ENCODE data around the gene CERS1. TPM values are rescaled to one million over a fixed set of nuclear protein-coding genes. Genes with fewer than 3 reads are reported as not detected.

CERS1 gene
- total and polyA plus RNA-seq, 4 donors, result 0.28 TPM; not detected in 3

DNA sequence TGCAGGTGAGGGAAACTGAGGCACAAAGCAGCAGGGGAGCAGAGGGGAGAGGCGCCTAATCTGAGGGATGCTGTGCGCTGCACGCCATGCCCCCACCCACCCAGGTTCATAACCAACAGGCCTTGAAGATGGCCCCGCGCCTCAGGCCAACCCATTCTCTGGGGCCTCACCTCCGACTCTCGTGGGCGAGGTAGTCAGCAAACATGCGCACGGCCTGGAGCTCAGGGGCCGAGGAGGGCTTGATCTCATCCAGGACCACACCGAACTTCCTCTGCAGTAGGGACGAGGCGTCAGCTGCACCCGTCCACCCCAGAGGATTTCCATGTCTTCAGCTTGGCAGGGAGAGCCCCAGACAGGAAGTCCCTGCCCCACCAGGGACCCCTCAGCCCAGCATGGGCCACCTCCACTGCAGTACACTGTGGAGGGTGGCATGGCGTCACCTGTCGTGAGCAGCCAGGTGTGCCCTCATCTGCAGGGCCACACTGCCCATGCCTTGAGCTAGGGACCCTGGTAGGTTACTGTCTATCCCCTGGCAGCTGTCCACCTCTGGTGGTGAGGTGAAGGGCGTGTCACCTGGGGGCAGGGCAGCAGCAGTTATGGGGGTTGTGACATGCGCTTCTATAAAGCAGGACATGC, 15.0 kb upstream of the CERS1 start (continued):
- TF ChIP-seq, protein P1, sequence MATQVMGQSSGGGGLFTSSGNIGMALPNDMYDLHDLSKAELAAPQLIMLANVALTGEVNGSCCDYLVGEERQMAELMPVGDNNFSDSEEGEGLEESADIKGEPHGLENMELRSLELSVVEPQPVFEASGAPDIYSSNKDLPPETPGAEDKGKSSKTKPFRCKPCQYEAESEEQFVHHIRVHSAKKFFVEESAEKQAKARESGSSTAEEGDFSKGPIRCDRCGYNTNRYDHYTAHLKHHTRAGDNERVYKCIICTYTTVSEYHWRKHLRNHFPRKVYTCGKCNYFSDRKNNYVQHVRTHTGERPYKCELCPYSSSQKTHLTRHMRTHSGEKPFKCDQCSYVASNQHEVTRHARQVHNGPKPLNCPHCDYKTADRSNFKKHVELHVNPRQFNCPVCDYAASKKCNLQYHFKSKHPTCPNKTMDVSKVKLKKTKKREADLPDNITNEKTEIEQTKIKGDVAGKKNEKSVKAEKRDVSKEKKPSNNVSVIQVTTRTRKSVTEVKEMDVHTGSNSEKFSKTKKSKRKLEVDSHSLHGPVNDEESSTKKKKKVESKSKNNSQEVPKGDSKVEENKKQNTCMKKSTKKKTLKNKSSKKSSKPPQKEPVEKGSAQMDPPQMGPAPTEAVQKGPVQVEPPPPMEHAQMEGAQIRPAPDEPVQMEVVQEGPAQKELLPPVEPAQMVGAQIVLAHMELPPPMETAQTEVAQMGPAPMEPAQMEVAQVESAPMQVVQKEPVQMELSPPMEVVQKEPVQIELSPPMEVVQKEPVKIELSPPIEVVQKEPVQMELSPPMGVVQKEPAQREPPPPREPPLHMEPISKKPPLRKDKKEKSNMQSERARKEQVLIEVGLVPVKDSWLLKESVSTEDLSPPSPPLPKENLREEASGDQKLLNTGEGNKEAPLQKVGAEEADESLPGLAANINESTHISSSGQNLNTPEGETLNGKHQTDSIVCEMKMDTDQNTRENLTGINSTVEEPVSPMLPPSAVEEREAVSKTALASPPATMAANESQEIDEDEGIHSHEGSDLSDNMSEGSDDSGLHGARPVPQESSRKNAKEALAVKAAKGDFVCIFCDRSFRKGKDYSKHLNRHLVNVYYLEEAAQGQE (IDR thresholded peaks at IDR 0.05), result no peak
- TF ChIP-seq, protein P2, sequence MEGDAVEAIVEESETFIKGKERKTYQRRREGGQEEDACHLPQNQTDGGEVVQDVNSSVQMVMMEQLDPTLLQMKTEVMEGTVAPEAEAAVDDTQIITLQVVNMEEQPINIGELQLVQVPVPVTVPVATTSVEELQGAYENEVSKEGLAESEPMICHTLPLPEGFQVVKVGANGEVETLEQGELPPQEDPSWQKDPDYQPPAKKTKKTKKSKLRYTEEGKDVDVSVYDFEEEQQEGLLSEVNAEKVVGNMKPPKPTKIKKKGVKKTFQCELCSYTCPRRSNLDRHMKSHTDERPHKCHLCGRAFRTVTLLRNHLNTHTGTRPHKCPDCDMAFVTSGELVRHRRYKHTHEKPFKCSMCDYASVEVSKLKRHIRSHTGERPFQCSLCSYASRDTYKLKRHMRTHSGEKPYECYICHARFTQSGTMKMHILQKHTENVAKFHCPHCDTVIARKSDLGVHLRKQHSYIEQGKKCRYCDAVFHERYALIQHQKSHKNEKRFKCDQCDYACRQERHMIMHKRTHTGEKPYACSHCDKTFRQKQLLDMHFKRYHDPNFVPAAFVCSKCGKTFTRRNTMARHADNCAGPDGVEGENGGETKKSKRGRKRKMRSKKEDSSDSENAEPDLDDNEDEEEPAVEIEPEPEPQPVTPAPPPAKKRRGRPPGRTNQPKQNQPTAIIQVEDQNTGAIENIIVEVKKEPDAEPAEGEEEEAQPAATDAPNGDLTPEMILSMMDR (IDR thresholded peaks at IDR 0.05; ENCODE audit: low read depth, low read length, missing input control), result no peak
- no peak for TF ChIP-seq RXRA (IDR thresholded peaks at IDR 0.05)

DNA sequence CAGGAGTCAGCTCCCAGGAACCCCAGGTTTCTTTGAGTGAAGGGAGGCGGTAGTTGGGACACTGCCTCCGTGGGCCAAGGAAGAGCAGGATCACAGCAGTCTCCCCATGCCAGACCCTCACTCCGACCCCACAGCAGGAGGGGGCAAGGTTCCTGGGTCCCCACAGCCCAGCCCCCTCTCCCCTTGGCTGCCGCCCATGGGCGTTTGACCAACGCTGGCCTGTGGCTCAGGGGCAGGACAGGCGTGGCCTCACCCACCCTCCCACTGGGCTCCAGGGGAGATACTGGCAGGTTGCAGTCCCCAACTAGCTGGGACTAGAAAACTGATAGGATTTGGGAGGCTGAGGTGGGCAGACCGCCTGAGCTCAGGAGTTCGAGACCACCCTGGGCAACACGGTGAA, 14.1 kb upstream of the CERS1 start:
- TF ChIP-seq, protein P1 (IDR thresholded peaks at IDR 0.05), result no peak
- TF ChIP-seq, protein P3, sequence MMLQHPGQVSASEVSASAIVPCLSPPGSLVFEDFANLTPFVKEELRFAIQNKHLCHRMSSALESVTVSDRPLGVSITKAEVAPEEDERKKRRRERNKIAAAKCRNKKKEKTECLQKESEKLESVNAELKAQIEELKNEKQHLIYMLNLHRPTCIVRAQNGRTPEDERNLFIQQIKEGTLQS (IDR thresholded peaks at IDR 0.05), result no peak
- TF ChIP-seq EGR1 (IDR thresholded peaks at IDR 0.05; ENCODE audit: low read depth in 2 of 2) (no peak), FOXA2 (IDR thresholded peaks at IDR 0.05) (no peak), YY1 (IDR thresholded peaks at IDR 0.05) (no peak), GABPA (IDR thresholded peaks at IDR 0.05 in 1 of 2, conservative IDR thresholded peaks at IDR 0.05 in 1 of 2) (no peak), FOXA1 (IDR thresholded peaks at IDR 0.05) (no peak), JUND (IDR thresholded peaks at IDR 0.05) (no peak), TAF1 (conservative IDR thresholded peaks at IDR 0.05) (no peak)
- TF ChIP-seq, protein P2 (IDR thresholded peaks at IDR 0.05; ENCODE audit: low read depth, low read length, missing input control), result no peak
- TF ChIP-seq, protein P4, sequence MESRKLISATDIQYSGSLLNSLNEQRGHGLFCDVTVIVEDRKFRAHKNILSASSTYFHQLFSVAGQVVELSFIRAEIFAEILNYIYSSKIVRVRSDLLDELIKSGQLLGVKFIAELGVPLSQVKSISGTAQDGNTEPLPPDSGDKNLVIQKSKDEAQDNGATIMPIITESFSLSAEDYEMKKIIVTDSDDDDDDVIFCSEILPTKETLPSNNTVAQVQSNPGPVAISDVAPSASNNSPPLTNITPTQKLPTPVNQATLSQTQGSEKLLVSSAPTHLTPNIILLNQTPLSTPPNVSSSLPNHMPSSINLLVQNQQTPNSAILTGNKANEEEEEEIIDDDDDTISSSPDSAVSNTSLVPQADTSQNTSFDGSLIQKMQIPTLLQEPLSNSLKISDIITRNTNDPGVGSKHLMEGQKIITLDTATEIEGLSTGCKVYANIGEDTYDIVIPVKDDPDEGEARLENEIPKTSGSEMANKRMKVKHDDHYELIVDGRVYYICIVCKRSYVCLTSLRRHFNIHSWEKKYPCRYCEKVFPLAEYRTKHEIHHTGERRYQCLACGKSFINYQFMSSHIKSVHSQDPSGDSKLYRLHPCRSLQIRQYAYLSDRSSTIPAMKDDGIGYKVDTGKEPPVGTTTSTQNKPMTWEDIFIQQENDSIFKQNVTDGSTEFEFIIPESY (IDR thresholded peaks at IDR 0.05), result no peak
- DNase-seq (ENCODE audit: low spot score), result no peak
- Histone ChIP-seq H3K36me3 (ENCODE audit: control insufficient read depth in 4 of 4, insufficient read depth in 3 of 4, low read depth in 1 of 4, low read length in 3 of 4) (peaks cover 4 to 48% (median 16%) of the 10 kb centered on the region in 4 donors), H3K27me3 (ENCODE audit: control insufficient read depth in 4 of 4, insufficient read depth in 4 of 4, low read length in 3 of 4) (no peaks in the 10 kb centered on the region), H3K4me1 (ENCODE audit: control insufficient read depth in 4 of 4, insufficient read depth in 4 of 4, low read length in 3 of 4) (no peaks in the 10 kb centered on the region), H3K4me3 (ENCODE audit: low read depth in 1 of 3, low read length in 3 of 3) (no peak overlapping the region), H3K9ac (ENCODE audit: low read depth in 1 of 2, low read length in 2 of 2) (no peak overlapping the region), H3K9me3 (ENCODE audit: control insufficient read depth in 4 of 4, low read length in 3 of 4) (no peaks in the 10 kb centered on the region), H3K27ac (ENCODE audit: low read depth in 1 of 2, low read length in 2 of 2) (no peak overlapping the region)
- WGBS, result 94% methylated on average over 10 of the region's 10 CpGs
